Mesangial cell (primary cell): ENCODE results near the gene HPS5. TPM values are rescaled to one million over a fixed set of nuclear protein-coding genes. Genes with fewer than 3 reads are reported as not detected.

Experiments
- total RNA-seq: library from RNA; depleted of rRNA; stranded (reverse); fragments of >200 nt; gene quantifications from 2 replicates; pipeline ENCODE4 v1.2.3, GENCODE V29; 2015

The HPS5 gene
- total RNA-seq = 8.5 and 8.8 TPM in 2 replicates

GRCh38 chr11:18321969-18322711 is at the start of gene HPS5, which contains the start of gene GTF2H1:
Gene HPS5 (minus strand): TSS chr11:18322140. CDS start chr11:18317858, 4,282 bp downstream.
Gene GTF2H1 (plus strand): TSS chr11:18322567. CDS start chr11:18333075, 10,508 bp downstream.

GRCh38 chr11:18265949-18266348 is 56.0 kb downstream of the HPS5 start, which contains the start of gene SAA1:
Gene SAA1 (plus strand): TSS chr11:18266264. CDS start chr11:18266888, 624 bp downstream.

GRCh38 chr11:18248561-18248960 is 73.4 kb downstream of the HPS5 start, which contains the start of gene SAA2:
Gene SAA2 (minus strand): TSS chr11:18248668. CDS start chr11:18248011, 657 bp downstream.

GRCh38 chr11:18236664-18237356 is 85.1 kb downstream of the HPS5 start, which contains the start of gene SAA4:
Gene SAA4 (minus strand): TSS chr11:18236802. CDS start chr11:18235926, 876 bp downstream.

Other genes with a start within 250 kb of the HPS5 start
- 10.8 and 21.3 TPM in 2 replicates for gene SAAL1, start 216.1 kb downstream of the HPS5 start, total RNA-seq
- not detected in 2 replicates for gene MRGPRX3, start 189.6 kb downstream of the HPS5 start, total RNA-seq
- gene MRGPRX4, start 149.3 kb downstream of the HPS5 start, total RNA-seq = not detected in 2 replicates
- 0.33 TPM in 1 of 2 replicates, not detected in the other for gene SAA4, start 85.3 kb downstream of the HPS5 start, total RNA-seq
- gene SAA2, start 73.5 kb downstream of the HPS5 start, total RNA-seq = 0.81 TPM in 1 of 2 replicates, not detected in the other
- 0.51 TPM in 1 of 2 replicates, not detected in the other for gene SAA1, start 55.9 kb downstream of the HPS5 start, total RNA-seq
- 29.8 and 33.6 TPM in 2 replicates for gene GTF2H1, start 427 bp upstream of the HPS5 start, total RNA-seq
- 237 and 629 TPM in 2 replicates for gene LDHA, start 72.4 kb upstream of the HPS5 start, total RNA-seq
- 0.81 TPM in 1 of 2 replicates, not detected in the other for gene LDHC, start 90.2 kb upstream of the HPS5 start, total RNA-seq
- gene LDHAL6A, start 133.7 kb upstream of the HPS5 start, total RNA-seq = not detected in 2 replicates
- gene TSG101, start 204.8 kb upstream of the HPS5 start, total RNA-seq = 74.3 and 87.3 TPM in 2 replicates